GM19452 (cell line): ENCODE measurements around the gene SARNP.
A peak's percentile ranks its signal among the peaks of the same experiment; 100 is the strongest.

Source experiments
- ATAC-seq: cut with Tn5 transposase; IDR thresholded peaks from one replicate; pipeline ENCODE4 v1.9.1; 2021; ENCODE audit not compliant: unreplicated experiment

The SARNP gene

DNA sequence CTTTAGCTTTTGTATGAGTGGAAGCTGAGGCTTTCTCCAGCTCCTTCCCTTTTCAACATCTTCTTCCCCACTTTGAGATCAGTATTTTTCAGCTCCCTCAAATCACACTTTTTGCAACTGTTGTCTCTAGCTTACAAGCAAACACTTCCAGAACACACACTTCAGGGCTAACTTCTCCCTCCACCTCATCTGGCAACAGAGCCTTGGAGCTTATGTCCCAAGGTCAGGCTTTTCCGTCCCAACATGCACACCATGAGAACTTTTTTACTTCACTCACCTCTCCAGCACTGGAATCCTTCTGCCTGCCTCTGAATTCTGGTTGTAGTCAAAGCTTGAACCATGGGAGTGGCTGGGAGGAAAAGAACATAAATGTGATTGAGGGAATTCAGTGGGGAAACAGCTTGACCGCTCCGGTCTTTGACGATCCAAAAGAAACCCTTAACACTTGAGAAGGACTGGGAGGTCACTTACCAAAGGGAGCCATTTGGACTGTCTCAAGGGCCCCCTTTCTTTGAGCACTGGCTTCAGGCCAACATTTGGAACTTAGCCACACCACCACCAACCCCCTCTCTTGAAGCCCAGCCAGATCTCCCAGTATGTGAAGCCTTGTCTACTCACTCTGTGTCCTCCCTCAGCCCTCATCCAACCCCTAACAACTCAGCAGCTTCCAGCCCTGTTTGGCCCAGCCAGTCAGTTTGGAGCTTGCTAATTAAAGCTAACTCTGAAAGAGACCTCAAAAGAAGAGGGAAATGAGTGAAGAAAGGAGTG is 105.6 kb downstream of the SARNP start:
- ATAC-seq: no peak

DNA sequence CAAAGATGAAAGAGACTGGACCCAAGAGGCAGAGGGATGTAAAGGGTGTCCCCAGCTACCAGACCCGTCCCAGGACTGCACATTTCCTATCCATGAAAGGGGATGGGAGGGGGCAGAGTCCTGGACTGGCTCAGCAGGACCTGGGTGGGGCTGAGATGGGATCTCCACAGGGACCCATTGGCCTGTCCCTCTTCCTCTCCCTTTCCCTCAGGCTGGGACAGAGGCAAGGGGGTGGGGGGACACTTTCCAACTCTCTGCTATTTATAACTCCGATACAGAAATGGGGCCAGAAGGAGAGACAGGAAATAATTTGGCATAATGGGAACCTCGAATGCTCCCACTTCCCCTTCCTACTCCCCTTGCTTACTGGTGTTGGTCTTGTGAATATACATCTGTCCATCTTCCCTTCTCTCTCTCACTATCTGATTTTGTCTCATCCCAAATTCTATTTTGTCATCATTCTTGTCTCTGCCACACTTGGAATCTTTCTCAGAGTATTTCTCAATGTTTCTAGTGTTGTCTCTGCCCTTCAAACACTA is 108.8 kb downstream of the SARNP start:
- no peak for ATAC-seq

DNA sequence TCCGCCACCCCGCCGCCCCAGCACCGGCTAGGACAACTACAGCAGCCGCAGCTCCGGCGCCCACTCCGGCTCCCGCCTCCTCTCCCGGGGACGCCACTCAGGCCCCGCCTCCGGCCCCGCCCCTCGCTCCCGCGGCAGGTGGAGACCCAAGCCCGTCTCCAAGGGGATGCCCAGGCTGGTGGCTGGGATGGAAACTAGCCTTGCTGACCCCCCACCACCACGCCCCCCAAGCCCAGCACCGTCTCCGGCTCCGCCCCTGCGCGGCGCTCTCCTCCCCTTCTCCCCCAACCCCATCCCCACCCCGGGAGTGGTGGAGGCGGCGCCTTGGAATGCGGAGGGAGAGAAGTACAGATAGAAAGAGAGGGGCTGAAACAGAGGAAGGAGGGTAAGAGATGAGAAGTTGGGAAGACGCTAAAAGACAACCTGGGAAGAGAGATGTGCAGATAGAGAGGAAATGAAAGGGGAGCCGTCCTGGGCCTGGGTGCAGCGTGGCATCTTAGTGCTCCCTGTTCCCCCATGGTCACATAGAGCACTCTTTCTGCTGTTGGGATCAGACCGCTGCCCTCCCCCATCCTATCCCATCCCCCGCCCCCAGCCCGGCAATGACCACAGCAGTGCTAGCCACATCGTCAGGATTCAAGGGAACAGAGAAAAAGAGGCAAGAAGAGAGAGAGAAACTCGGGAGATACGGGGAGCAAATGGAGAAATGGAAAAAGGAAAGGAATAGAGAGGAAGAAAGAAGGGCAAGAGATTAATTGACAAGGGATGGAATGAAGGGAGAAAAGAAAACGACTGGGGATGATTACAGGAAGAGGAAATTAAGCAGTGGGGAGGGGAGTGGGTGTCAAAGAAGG is 109.5 kb downstream of the SARNP start, which contains the start of gene ITGA7:
Gene ITGA7 (minus strand): TSS at position 64 of the 854 bp plus-strand sequence. CDS start 222 bp downstream, outside the sequence.
- ATAC-seq: peak; percentile 48
